Hepatocyte (in vitro differentiated cells): ENCODE results near the gene MAD2L2. TPM values are rescaled to one million over a fixed set of nuclear protein-coding genes. Genes with fewer than 3 reads are reported as not detected.

Source experiments
- DNase-seq: peaks from one replicate; pipeline ENCODE4 v3.0.0-alpha.2; 2016; ENCODE audit warnings: low spot score
- H2AFZ ChIP-seq: fragments of 200-600 bp; sonication (generic); 2 replicates; pipeline ENCODE4 v1.6.0; 2016; ENCODE audit warnings: antibody characterized with exemption, mild to moderate bottlenecking
- H3K27ac ChIP-seq: fragments of 200-600 bp; sonication (generic); 2 replicates; pipeline ENCODE4 v1.5.1; 2016; ENCODE audit warnings: mild to moderate bottlenecking
- H3K27me3 ChIP-seq: fragments of 200-600 bp; sonication (generic); 2 replicates; pipeline ENCODE4 v1.6.1; 2016
- H3K36me3 ChIP-seq: fragments of 200-600 bp; sonication (generic); replicated peaks from 2 replicates; pipeline ENCODE4 v1.5.1; 2016; ENCODE audit warnings: low read depth; ENCODE audit not compliant: insufficient read depth
- H3K4me1 ChIP-seq: fragments of 200-600 bp; sonication (generic); 2 replicates; pipeline ENCODE4 v1.5.1; 2016; ENCODE audit warnings: mild to moderate bottlenecking, moderate library complexity; ENCODE audit not compliant: insufficient read depth
- H3K4me2 ChIP-seq: fragments of 200-600 bp; sonication (generic); 2 replicates; pipeline ENCODE4 v1.6.0; 2016
- H3K4me3 ChIP-seq: fragments of 200-600 bp; sonication (generic); 2 replicates; pipeline ENCODE4 v1.5.1; 2016; ENCODE audit warnings: mild to moderate bottlenecking
- H3K79me2 ChIP-seq: fragments of 200-600 bp; sonication (generic); 2 replicates; pipeline ENCODE4 v1.6.0; 2017; ENCODE audit warnings: mild to moderate bottlenecking
- H3K9me2 ChIP-seq: fragments of 200-600 bp; sonication (generic); replicated peaks from 2 replicates; pipeline ENCODE4 v1.6.0; 2017; ENCODE audit warnings: mild to moderate bottlenecking; ENCODE audit not compliant: insufficient read depth
- H3K9me3 ChIP-seq: fragments of 200-600 bp; sonication (generic); 2 replicates; pipeline ENCODE4 v1.5.1; 2016; ENCODE audit warnings: low read depth, mild to moderate bottlenecking
- H4K20me1 ChIP-seq: fragments of 200-600 bp; sonication (generic); 2 replicates; pipeline ENCODE4 v1.6.0; 2016; ENCODE audit warnings: mild to moderate bottlenecking; ENCODE audit not compliant: insufficient read depth, poor library complexity, severe bottlenecking
- EZH2 ChIP-seq: fragments of 200-600 bp; sonication (generic); IDR thresholded peaks from 2 replicates; pipeline ENCODE4 v1.6.1; 2016; ENCODE audit warnings: antibody characterized with exemption, mild to moderate bottlenecking, borderline replicate concordance
- EZH2phosphoT487 ChIP-seq: fragments of 200-600 bp; sonication (generic); IDR thresholded peaks from one replicate; pipeline ENCODE4 v1.6.1; 2018; ENCODE audit warnings: antibody characterized with exemption, mild to moderate bottlenecking, low read depth, moderate library complexity; ENCODE audit not compliant: unreplicated experiment, severe bottlenecking
- WGBS: methylation state at CpG from one replicate; pipeline ENCODE4 v1.1.6; 2016; ENCODE audit warnings: low lambda C conversion rate; ENCODE audit errors: missing lambda C conversion rate; 5-methylcytosine and 5-hydroxymethylcytosine counted together
- polyA plus RNA-seq: library from polyadenylated mRNA; unstranded; fragments of >200 nt; fragmentation: Nextera tagmentation; extraction: Ambion mirVana; gene quantifications from 2 replicates; pipeline ENCODE4 v1.2.1, GENCODE V29; 2016
- total RNA-seq: library from RNA; depleted of rRNA; stranded (reverse); fragments of >200 nt; gene quantifications from 2 replicates; pipeline ENCODE4 v1.2.3, GENCODE V29; 2014
- TF ChIP-seq, protein P1 (sequence below): fragments of 200-600 bp; sonication (generic); IDR thresholded peaks from 2 replicates; pipeline ENCODE4 v1.5.1; 2016; ENCODE audit warnings: antibody characterized with exemption, mild to moderate bottlenecking; ENCODE audit not compliant: poor library complexity

Gene MAD2L2
- total and polyA plus RNA-seq, 2 experiments from 2014 or later, result 40.6 to 63.2 TPM

DNA sequence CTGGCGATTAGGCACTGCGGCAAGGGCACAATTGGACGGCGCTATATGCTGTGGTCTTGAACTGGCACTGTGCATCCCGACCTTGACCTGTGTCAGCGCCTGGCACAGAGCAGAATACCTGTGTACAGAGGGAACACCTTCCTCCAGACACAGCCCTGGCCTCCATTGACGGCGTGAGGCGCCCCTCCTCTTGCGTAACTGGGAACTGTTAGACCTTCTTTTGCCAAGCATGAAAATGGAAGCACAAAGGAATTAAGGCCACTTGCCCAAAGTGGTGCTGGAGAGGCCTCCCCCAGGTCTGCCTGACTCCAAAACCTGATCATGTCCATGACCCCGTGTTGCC, 48.2 kb upstream of the MAD2L2 start:
- Histone ChIP-seq H3K4me2 (no peak overlapping the region), H3K4me3 (no peak overlapping the region), H3K27me3 (no peaks in the 10 kb centered on the region), H3K36me3 (no peaks in the 10 kb centered on the region), H4K20me1 (no peaks in the 10 kb centered on the region), H2AFZ (no peak overlapping the region), H3K4me1 (peaks cover 23% of the 10 kb centered on the region), H3K79me2 (no peaks in the 10 kb centered on the region), H3K9me3 (no peaks in the 10 kb centered on the region), H3K27ac (no peak overlapping the region), H3K9me2 (no peaks in the 10 kb centered on the region)
- DNase-seq, result no peak
- WGBS, result 95% methylated on average over 11 of the region's 11 CpGs
- TF ChIP-seq, protein P1, sequence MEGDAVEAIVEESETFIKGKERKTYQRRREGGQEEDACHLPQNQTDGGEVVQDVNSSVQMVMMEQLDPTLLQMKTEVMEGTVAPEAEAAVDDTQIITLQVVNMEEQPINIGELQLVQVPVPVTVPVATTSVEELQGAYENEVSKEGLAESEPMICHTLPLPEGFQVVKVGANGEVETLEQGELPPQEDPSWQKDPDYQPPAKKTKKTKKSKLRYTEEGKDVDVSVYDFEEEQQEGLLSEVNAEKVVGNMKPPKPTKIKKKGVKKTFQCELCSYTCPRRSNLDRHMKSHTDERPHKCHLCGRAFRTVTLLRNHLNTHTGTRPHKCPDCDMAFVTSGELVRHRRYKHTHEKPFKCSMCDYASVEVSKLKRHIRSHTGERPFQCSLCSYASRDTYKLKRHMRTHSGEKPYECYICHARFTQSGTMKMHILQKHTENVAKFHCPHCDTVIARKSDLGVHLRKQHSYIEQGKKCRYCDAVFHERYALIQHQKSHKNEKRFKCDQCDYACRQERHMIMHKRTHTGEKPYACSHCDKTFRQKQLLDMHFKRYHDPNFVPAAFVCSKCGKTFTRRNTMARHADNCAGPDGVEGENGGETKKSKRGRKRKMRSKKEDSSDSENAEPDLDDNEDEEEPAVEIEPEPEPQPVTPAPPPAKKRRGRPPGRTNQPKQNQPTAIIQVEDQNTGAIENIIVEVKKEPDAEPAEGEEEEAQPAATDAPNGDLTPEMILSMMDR, result no peak
- TF ChIP-seq EZH2, result no peak
- TF ChIP-seq EZH2phosphoT487, result no peak

DNA sequence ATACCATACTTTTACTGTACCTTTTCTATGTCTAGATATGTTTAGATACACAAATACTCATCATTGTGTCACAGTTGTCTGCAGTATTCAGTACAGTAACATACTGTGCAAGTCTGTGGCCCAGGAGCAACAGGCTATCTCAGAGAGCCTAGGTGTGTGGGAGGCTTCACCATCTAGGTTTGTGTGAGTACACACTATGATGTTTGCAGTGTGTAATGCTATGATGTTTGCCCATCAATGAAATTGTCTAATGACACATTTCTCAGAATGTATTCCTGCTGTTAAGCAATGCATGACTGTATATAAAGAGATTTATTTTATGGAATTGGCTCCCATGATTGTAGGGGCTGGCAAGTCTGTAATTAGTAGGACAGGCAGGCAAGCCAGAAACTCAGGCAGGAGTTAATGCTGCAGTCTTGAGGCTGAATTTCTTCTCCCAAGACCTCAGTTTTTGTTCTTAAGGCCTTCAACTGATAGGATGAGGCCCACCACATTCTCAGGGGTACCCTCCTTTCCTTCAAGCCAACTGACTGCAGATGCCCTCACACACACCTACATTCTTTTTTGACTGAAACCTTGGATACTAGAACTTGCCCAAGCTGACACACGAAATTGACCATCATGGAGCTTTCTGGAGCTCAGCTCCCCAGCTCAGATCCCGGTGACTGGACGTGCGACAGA, 47.3 kb upstream of the MAD2L2 start:
- DNase-seq, result no peak
- no peak overlapping the region for H2AFZ ChIP-seq
- no peaks in the 10 kb centered on the region for H3K27me3 ChIP-seq
- no peak overlapping the region for H3K4me2 ChIP-seq
- H3K9me3 ChIP-seq, result no peaks in the 10 kb centered on the region
- H3K79me2 ChIP-seq, result no peaks in the 10 kb centered on the region
- no peak for TF ChIP-seq EZH2
- no peak overlapping the region for H3K27ac ChIP-seq
- H4K20me1 ChIP-seq, result no peaks in the 10 kb centered on the region
- H3K4me3 ChIP-seq, result no peak overlapping the region
- H3K36me3 ChIP-seq, result no peaks in the 10 kb centered on the region
- peaks cover 23% of the 10 kb centered on the region for H3K4me1 ChIP-seq
- no peaks in the 10 kb centered on the region for H3K9me2 ChIP-seq
- WGBS, result 100% methylated on average over 4 of the region's 4 CpGs

DNA sequence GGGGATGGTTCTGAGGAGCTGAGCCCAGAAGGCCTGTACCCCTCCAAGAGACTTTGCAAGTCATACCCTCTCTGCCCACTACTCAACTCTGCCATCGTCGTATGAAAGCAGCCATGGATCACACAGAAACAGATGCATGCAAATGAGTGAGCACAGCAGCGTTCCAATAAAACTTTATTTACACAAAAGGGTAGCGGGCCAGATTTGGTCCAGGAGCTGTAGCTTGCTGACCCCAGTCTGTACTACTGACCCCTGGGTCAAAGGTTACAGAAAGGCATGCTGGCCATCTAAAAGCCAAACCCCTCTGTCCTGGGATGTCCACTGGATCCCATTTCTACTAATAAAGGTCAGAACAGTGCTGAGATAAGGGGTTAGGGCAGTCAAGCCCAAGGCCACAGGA, 46.2 kb upstream of the MAD2L2 start:
- no peaks in the 10 kb centered on the region for H3K9me3 ChIP-seq
- H2AFZ ChIP-seq, result no peak overlapping the region
- H3K79me2 ChIP-seq, result no peaks in the 10 kb centered on the region
- 89% methylated on average over 4 of the region's 4 CpGs for WGBS
- no peak overlapping the region for H3K4me3 ChIP-seq
- H3K36me3 ChIP-seq, result no peaks in the 10 kb centered on the region
- no peaks in the 10 kb centered on the region for H3K27me3 ChIP-seq
- no peak overlapping the region for H3K4me2 ChIP-seq
- H4K20me1 ChIP-seq, result no peaks in the 10 kb centered on the region
- no peak for TF ChIP-seq EZH2phosphoT487
- TF ChIP-seq, protein P1, result no peak
- TF ChIP-seq EZH2, result no peak
- H3K4me1 ChIP-seq, result peaks cover 18% of the 10 kb centered on the region
- no peak for DNase-seq
- H3K9me2 ChIP-seq, result no peaks in the 10 kb centered on the region
- H3K27ac ChIP-seq, result no peak overlapping the region

DNA sequence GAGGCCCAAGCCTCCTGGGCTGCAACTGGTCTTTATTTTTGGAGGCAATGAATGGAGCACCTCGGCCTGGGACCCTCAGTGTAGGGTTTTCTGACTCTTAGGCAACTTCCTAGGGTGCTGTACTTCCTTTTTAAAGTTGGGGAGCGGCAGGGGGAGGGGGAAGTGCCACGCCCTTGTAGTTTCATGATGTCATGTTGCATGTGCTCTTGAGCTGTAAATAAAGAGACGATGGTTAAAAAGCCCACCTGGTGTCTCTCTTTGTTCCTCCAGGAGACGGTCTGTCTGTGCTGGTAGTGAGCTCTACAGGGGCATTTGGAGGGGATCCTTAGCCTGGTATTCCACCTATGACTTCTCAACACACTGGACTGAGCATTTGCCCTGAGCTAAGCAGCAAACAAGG, 44.7 kb upstream of the MAD2L2 start:
- no peaks in the 10 kb centered on the region for H4K20me1 ChIP-seq
- no peak overlapping the region for H2AFZ ChIP-seq
- peaks cover 10% of the 10 kb centered on the region for H3K4me1 ChIP-seq
- H3K4me3 ChIP-seq, result no peak overlapping the region
- H3K27ac ChIP-seq, result no peak overlapping the region
- H3K9me3 ChIP-seq, result no peaks in the 10 kb centered on the region
- 75% methylated on average over 5 of the region's 5 CpGs for WGBS
- no peaks in the 10 kb centered on the region for H3K27me3 ChIP-seq
- no peak for DNase-seq
- H3K36me3 ChIP-seq, result no peaks in the 10 kb centered on the region
- no peak overlapping the region for H3K4me2 ChIP-seq
- TF ChIP-seq, protein P1, result no peak
- TF ChIP-seq EZH2phosphoT487 (no peak), EZH2 (no peak)
- H3K79me2 ChIP-seq, result no peaks in the 10 kb centered on the region
- no peaks in the 10 kb centered on the region for H3K9me2 ChIP-seq
